ENCODE data around the gene TSPAN14.

GRCh38 chr10:80489371-80490112 lies 35.4 kb downstream of the TSPAN14 start:
- TF ChIP-seq CTCF (IDR thresholded peaks at IDR 0.05): no peak
- TF ChIP-seq POLR2A (IDR thresholded peaks at IDR 0.05; ENCODE audit: low read depth): no peak
- no peak for TF ChIP-seq POLR2AphosphoS5 (IDR thresholded peaks at IDR 0.05)

Measured in esophagus muscularis mucosa (tissue), 3 donors.